NK-92 (cell line): Measurements from ENCODE around the gene P2RX5.

Experiments used
- DNase-seq: peaks from one replicate; lab custom pipeline; 2025; ENCODE audit not compliant: unreplicated experiment; lab: John Stamatoyannopoulos, UW

The P2RX5 gene

DNA sequence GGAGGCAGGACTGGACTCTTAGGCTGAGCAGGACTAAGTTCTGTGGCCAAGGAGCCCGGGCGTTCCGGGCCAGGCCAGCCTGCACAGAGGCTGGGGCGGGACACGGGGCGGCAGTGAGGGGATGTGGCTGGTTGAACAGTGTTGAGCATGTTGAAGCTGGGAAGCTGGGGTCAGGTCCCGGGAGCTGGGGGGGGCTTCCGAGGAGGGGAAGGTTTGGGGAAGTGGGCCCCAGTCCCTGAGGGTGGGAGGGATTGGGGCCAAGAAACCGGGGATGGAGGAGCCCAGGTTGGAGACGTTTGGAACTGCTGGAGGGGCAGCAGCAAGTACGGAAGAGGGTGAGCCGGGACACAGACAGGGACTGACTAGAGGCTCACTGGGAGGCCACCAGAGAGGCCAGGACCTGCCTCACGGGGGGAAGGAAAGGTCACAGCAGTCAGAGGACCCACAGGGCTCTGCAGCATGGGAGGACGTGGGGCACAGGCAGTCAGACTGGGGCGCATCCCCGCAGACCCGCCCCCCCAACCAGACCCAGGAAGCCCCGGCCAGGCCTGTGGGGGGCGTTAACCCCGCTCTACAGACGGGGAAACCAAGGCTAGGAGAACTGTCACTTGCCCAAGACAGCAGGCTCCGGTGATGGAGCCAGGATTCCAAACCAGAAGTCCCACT lies 37.0 kb downstream of the P2RX5 start:
- DNase-seq, result no peak

DNA sequence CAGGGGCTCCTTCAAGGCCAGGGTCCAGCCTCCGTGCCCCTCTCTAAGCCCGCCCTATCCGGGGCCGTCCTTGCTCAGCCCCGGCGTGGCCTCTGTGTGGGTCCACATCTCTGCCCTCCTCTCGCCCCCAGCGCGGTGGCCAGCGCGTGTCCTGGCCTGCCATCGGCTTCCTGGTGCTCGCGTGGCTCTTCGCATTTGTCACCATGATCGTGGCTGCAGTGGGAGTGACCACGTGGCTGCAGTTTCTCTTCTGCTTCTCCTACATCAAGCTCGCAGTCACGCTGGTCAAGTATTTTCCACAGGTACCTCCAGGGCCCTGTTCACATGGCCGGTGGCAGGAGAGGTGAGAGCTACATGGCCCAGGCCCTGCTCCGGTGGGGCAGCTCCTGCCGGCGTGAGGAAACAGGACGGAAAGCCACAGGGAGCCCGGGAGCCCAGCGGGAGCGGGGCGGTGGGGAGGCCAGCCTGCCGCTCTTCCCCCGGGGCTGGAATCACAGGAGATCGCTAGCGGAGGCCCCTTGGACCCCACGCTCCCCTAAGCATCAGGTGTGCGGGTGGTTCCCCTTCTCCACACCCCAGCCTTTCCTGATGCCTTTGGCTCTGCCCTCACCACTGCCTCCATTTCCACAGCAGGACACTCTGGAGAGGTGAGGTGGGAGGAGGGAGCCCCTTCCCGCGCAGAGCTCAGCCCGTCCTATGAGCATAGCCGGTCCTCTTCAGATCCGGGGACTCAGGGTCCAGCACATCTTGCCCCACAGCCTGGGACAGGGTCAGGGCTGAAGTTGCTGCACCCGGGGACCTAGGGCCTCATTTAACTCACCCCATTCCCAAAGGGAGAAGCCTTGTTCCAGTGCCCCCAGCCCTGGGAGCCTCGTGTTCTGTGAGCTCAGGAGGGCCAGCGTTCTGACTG lies 37.8 kb downstream of the P2RX5 start:
- no peak for DNase-seq

DNA sequence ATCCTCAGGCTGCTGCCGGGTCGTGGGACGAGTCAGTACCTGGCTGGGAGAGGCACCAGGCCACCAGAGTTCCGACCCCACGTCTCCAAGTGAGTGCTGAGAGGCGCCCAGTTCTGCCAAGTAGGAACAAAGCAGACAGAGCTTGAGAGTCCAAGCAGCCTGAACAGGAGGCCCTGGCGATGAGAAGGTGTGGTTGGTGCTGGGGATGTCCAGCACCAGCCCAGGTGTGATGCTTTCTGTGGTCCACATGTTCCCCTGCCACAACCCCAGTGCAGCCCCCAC lies 38.4 kb downstream of the P2RX5 start:
- DNase-seq, result no peak

DNA sequence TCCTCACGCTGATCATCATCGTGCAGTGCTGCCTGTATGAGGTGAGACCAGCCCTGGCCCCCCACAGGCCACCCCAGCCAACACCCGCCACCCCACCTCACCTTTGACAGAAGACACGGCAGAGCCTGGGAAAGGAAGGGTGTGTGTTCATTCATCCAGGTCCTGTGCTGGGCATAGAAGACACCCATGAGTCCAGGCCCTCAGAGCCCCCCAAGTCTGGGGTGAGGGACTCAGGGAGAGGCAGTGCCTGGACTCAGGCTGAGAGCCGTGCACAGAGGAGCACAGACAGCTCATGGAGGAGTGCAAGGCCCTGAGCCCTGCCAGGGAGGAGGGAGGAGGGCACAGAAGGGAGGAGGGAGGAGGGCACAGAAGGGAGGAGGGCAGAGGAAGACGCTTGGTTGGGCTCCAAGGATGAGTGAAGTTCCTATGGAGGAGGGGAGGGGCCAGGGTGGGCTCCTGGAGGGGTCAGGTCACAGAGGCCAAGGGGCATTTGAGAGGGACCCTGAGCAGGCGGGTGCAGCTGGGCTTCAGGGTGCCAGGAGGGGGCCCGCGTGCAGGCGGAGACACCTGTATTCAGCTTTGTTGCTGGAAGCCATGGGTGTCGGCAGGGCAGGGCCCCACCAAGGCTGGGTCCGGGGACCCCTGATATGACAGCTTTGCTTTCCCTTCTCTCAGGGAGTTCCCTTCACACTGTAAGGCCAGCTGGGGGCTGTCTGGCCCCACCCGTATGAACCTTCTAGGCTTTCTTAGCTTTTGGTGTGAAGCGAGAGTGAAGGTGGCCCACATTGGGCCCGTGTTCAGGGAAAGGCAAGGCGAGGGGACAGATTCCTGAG lies 39.0 kb downstream of the P2RX5 start:
- no peak for DNase-seq

DNA sequence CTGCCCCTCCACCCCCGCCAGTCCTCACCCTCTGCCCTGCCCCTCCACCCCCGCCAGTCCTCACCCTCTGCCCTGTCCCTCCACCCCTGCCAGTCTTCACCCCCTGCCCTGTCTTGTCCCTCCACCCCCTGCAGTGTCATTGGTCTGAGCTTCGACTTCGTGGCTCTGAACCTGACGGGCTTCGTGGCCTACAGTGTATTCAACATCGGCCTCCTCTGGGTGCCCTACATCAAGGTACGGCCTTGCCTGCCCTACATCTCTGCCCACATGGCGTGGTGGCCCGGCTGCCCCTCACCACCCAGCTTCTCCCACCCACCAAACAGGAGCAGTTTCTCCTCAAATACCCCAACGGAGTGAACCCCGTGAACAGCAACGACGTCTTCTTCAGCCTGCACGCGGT lies 39.6 kb downstream of the P2RX5 start:
- no peak for DNase-seq

DNA sequence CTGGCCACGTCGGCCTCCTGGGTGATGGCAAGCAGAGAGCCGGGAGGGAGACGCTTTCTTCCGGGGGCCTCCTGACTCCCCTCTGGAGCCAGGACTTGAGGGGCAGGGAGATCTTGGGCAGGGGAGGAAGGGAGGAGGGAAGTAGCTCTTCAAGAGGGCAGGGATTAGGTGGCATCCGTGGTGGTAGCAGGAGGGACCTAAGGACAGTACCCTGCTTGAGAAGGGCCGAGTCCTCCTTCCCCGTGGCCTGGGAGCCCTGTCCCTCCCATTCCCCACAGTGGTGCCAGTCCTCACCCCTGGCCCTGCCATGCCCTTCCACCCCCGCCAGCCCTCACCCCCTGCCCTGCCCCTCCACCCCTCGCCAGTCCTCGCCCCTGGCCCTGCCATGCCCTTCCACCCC lies 40.2 kb downstream of the P2RX5 start:
- no peak for DNase-seq

DNA sequence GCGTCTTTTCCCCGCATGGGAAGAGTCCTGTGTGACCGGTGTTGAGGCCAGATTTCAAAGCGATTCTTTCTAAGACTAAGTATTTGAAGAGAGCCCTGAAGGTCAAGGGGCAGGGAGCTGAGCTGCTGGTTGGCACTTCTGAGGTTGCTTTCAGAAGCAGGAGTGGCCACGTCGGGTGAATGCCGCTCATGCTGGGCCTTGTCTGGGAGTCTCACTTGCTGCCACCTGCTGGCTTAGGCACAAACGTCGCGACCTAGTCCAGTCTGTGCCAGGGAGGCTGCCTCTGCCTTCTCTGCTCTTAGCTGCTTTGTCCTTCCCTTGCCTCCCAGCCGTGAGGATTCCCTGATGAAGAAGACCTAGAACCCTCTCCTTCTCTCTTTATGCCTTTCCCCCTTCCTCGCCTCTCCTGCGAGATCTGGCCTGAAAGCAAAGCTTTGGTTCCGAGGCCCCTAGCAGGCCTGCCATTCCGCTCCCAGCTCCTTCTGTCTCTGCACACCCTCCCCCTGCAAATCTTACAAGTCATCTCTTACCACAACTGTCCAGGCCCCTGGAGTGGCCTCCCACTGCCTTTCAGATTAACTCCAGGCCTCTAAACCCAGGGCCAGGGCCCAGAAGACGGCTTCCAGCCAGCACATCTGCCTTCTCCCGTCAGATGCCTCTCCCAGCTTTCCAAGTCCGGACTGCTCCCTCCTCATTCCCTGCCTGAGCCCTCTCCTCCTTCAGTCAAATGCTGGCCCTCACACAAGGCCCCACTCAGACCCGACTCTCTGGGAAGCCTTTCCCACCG lies 48.0 kb downstream of the P2RX5 start:
- DNase-seq, result no peak

DNA sequence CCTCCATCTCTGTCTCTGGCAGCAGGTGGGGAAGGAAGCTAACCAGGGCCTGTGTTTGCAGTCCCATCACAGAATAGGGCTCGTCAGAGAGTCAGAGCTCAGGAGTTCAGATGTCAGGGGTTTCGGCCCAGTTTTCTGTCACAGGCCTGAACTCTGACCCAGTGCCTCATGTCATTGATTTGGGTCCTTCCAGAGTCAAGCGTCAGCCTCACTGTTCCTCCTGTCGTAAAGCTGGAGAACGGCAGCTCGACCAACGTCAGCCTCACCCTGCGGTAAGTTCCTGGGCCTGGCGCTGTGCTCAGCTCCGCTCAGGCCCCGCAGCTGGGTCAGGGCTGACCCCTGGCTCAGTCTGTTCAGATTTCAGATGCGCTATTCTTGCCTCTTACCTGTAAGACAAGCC lies 48.7 kb downstream of the P2RX5 start:
- DNase-seq, result no peak

DNA sequence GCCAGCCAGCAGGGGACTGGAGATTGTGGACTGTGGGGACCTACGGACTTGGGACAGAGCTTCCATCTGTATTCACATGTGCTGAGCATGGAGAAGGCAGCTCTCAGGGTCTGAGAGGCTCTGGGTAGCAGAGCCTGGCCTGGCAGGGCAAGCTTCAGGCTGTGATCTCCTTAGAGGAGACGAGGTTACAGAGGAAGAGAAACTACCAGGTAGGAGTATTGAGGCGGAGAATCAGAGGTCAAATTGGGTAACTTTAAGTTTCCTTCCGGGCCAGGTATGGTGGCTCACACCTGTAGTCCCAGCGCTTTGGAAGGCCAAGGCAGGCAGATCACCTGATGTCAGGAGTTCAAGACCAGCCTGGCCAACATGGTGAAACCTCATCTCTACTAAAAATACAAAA lies 50.6 kb downstream of the P2RX5 start:
- DNase-seq, result no peak

DNA sequence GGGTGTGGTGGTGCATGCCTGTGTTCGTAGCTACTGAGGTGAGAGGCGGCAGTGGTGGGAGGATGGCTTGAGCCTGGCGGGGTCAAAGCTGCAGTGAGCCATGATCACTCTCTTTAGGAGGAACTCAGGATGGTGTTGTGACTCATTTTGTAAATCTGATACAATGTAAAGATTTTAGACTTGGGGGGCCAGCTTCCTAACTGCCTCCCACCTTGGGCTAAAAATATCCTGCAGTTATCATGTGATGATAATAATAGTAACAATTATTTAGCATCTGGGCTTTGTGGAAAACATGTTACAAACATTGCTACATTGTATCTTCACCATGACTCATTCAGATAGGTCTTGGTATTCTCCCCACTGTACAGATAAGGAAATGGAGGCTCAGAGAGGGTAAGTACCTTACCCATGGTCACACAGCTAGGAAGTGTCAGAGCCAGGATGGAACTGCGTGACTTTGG lies 52.0 kb downstream of the P2RX5 start:
- DNase-seq, result no peak

DNA sequence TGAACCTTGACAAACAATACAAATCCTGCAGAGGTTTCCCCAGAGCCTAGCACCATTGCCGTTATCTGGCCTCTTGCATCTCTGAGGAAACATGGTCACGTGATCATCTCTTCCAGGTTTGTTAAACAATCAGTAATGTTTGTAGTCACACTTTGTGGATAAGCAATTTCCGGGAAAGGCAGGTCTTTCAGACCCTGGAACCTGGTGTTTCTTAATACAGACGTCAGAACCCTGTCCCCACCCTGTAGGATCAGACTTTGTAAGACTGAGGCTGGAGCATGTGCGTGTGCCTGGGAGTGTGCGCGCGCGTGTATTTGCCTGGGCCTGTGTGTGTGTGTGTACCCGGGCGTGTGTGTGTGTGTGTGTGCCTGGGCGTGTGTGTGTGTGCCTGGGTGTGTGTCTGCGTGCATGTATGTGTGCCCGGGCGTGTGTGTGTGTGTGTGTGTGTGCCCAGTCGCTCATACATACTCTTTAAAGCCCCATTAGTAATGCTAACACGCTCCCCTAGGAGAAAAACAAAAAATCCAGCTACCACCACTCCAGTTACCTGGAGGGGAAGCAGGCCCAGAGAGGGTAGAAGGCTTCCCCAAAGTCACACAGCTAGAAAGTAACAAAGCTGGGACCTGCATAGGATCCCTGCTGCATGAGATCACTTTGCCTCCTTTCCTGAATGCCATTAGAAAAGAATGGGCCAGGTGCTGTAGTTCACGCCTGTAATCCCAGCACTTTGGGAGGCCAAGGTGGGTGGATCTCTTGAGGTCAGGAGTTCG lies 54.1 kb downstream of the P2RX5 start:
- DNase-seq, result no peak

DNA sequence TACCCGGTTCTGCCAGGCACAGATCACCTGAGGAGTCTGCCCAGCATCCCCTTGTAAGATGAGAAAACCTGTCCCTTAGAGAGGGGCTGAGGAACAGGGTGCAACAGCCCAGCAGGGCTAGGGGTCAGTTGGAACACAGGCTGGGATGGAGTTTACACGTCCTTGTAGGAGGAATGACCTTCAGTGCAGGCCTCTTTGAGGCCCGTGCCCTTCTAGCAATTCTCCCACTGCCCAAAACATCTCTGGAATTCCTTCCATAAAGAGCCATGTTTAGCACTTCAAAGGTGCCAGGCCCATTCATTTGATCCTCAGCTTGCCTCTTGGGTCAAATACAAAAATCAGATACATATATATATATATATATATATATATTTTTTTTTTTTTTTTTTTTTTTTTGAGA lies 54.9 kb downstream of the P2RX5 start:
- DNase-seq, result no peak

DNA sequence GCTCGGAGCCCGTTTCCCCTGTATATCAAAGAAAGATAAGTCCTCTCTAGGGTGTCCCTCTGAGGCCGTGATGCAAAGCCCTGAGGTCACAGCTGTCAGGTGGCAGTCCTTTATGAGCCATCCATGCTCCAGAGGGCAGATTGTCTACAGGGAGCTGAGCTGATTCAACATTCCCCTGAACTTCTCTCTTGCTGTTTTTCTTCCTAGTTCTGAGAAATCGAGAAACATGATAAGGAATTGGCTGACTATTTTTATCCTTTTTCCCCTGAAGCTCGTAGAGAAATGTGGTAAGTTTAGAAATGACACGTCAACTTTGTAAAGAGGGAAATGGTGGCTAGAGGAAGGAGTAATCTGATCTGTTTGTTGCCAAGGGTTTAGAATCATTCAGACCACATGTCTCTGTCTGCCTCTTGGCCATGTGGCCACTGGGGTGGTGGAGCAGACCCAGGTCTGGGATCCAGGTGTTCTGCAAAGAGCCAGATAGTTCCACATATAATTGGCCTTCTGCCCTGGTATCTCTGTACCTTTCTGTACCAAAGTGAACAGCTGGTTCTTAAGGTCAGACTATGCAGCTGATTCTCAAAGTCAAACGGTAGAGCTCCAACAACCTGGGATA lies 55.9 kb downstream of the P2RX5 start:
- DNase-seq, result no peak

DNA sequence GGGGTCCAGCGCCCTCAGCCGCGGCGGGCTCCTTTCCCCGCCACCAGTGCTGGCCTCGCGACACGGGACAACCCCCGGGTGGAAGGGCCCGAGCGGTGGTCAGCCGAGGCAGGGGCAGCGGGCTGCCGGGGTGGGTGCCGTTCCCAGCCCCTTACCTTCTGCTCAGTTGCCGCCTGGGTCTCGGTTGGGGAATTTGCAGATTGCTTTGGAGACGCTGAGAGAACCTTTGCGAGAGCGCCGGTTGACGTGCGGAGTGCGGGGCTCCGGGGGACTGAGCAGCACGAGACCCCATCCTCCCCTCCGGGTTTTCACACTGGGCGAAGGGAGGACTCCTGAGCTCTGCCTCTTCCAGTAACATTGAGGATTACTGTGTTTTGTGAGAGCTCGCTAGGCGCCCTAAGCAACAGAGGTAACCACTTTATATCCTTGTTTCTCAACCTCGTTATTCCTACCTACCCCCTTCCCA lies 59.0 kb downstream of the P2RX5 start:
- DNase-seq, result no peak

DNA sequence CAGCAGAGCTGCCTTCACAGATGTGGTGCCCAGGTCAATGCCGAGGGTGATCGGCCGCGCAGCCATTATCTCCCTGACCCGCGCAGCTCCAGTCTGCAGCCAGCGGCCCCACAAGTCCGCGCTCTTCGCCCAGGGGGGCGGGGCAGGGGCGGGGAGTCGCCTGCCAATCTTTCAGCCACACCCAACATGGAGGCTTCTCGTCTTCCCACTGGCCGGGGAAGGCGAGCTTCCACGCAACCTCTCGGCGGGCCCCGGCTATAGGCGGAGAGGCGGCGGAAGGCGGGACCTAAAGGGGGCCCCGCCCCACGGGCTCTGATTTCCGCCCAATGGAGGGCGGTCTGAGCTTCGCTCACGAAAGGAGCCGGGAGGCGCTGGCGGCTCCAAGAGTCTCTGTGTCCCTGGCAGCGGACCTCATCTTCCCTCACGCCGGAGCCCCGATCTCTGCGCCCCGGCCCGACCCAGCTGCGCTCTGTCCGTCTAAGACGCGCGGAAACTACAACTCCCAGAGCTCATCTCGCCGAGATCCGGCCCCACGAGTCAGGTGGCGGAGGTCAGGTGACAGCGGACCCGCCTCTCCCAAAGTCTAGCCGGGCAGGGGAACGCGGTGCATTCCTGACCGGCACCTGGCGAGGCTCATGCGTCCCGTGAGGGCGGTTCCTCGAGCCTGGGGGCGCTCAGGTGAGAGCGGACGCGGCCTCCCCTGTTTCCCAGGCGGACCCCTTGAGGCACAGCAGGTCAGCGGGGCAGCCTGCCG lies 59.6 kb downstream of the P2RX5 start, which contains the start of the genes CTNS and SHPK:
CTNS (plus strand) TSS at position 607 of the 754 bp plus-strand sequence. CDS start 3,447 bp downstream, outside the sequence.
SHPK (minus strand) TSS at position 97 of the 754 bp plus-strand sequence; CDS start at position 66, 31 bp downstream.
- peak; percentile 58 for DNase-seq

DNA sequence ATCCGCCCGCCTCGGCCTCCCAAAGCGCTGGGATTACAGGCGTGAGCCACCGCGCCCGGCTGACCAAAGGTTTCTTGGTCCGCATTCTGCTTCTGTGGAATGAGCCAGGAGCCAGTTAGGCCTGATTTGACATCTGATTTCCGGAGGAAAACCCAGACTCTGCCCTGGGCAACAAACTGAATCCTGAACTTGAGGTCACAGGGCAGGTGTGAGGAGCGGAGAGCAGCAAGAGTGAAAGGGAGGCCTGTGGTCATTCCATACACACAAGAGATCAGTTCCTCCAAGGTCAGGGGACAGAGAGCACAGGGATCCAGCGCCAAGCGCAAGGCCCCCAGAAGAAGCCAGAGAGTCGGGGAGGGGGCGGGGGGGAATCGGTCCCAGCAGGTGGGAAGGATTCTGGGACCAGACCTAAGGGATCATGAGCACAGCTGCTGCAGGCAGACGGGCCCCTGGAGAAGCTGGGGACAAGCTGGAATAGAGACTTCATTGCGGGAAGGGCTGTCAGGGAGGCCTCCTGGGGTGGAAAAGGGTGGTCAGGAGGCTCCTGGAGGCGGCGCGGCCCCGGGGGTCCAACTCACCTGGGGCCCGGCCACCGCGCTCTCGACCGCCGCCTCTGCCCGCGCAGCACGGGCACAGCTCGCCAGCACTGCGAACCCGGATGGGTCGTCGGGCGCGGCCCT lies 60.3 kb downstream of the P2RX5 start:
- no peak for DNase-seq

DNA sequence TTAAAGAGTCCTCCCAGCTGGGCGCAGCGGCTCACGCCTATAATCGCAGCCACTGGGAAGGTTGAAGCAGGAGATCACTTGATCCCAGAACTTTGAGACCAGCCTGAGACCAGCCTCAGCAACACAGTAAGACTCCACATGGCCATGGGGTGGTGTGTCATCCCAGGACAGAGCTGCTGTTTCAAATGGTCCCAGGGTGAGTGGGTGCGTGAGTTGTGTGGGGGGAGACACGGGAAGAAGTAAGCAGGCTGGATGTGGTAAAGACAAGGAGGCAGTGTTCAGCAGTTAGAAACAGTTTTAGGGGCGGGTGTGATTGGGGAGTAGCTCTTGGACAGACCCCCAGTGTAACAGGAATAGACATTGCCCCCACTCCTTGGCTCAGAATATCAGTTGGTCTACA lies 63.7 kb downstream of the P2RX5 start:
- DNase-seq, result no peak

DNA sequence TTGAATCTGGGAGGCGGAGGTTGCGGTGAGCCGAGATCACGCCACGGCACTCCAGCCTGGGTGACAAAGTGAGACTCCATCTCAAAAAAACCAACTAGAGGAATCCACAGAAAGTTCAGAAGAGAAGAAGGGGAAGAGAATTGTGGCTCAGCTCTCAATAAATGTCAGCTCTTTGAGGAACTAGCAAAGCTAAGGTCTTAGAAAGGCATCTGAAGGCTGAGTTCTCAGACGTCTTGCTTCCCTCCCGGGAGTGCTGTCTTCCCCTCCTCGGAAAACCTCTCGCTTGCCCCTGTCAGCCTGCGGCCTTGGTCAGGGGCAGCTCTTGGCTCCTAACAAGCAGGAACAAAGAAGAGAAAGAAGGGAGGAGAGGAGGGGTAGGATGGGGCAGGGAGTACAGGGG lies 65.2 kb downstream of the P2RX5 start:
- no peak for DNase-seq
